Measurements from ENCODE around the gene SPON1.
"Not testable (repeated sequence)": the region's sequence is repeated elsewhere in the genome, so short reads cannot be mapped to it uniquely, and the experiment has no call there.

The SPON1 gene

GRCh38 chr11:14041565-14041964, 79.0 kb downstream of the SPON1 start:
- DNase-seq (ENCODE audit: low read depth): no peak

GRCh38 chr11:14042686-14043465, 80.4 kb downstream of the SPON1 start:
- DNase-seq (ENCODE audit: low read depth): no peak

GRCh38 chr11:14044916-14045315, 82.4 kb downstream of the SPON1 start:
- no peak for DNase-seq (ENCODE audit: low read depth)

- no peak for DNase-seq (ENCODE audit: low read depth)
Measured at GRCh38 chr11:14045417-14045816, 82.9 kb downstream of the SPON1 start.

GRCh38 chr11:14052198-14052597, 89.7 kb downstream of the SPON1 start:
- DNase-seq (ENCODE audit: low read depth): no peak

GRCh38 chr11:14054116-14055107, 91.9 kb downstream of the SPON1 start:
- no peak for DNase-seq (ENCODE audit: low read depth)

- no peak for DNase-seq (ENCODE audit: low read depth)
Measured at GRCh38 chr11:14055936-14056335, 93.4 kb downstream of the SPON1 start.

- no peak for DNase-seq (ENCODE audit: low read depth)
Measured at GRCh38 chr11:14058061-14058460, 95.5 kb downstream of the SPON1 start.

GRCh38 chr11:14059491-14059890, 97.0 kb downstream of the SPON1 start:
- DNase-seq (ENCODE audit: low read depth): no peak

- no peak for DNase-seq (ENCODE audit: low read depth)
Measured at GRCh38 chr11:14061721-14062120, 99.2 kb downstream of the SPON1 start.

GRCh38 chr11:14065141-14065540, 102.6 kb downstream of the SPON1 start:
- DNase-seq (ENCODE audit: low read depth): no peak

- no peak for DNase-seq (ENCODE audit: low read depth)
Measured at GRCh38 chr11:14065681-14066080, 103.2 kb downstream of the SPON1 start.

- DNase-seq (ENCODE audit: low read depth): no peak
Measured at GRCh38 chr11:14067686-14068085, 105.2 kb downstream of the SPON1 start.

GRCh38 chr11:14070896-14071295, 108.4 kb downstream of the SPON1 start:
- DNase-seq (ENCODE audit: low read depth): no peak

GRCh38 chr11:14073849-14074476, 111.4 kb downstream of the SPON1 start:
- DNase-seq (ENCODE audit: low read depth): no peak

- DNase-seq (ENCODE audit: low read depth): peak; percentile 47
Measured at GRCh38 chr11:14075118-14076078, 112.9 kb downstream of the SPON1 start.

- no peak for DNase-seq (ENCODE audit: low read depth)
Measured at GRCh38 chr11:14079011-14079410, 116.5 kb downstream of the SPON1 start.

GRCh38 chr11:14079797-14080196, 117.3 kb downstream of the SPON1 start:
- no peak for DNase-seq (ENCODE audit: low read depth)

- DNase-seq (ENCODE audit: low read depth): no peak
Measured at GRCh38 chr11:14081581-14082231, 119.2 kb downstream of the SPON1 start.

GRCh38 chr11:14082338-14082737, 119.8 kb downstream of the SPON1 start:
- no peak for DNase-seq (ENCODE audit: low read depth)

- not testable (repeated sequence) for DNase-seq (ENCODE audit: low read depth)
Measured at GRCh38 chr11:14088861-14089260, 126.3 kb downstream of the SPON1 start.
